ENCODE results near the gene STIM1.

Gene STIM1

GRCh38 chr11:4138497-4138896 lies 283.0 kb downstream of the STIM1 start:
- TF ChIP-seq, protein P1, sequence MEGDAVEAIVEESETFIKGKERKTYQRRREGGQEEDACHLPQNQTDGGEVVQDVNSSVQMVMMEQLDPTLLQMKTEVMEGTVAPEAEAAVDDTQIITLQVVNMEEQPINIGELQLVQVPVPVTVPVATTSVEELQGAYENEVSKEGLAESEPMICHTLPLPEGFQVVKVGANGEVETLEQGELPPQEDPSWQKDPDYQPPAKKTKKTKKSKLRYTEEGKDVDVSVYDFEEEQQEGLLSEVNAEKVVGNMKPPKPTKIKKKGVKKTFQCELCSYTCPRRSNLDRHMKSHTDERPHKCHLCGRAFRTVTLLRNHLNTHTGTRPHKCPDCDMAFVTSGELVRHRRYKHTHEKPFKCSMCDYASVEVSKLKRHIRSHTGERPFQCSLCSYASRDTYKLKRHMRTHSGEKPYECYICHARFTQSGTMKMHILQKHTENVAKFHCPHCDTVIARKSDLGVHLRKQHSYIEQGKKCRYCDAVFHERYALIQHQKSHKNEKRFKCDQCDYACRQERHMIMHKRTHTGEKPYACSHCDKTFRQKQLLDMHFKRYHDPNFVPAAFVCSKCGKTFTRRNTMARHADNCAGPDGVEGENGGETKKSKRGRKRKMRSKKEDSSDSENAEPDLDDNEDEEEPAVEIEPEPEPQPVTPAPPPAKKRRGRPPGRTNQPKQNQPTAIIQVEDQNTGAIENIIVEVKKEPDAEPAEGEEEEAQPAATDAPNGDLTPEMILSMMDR (IDR thresholded peaks at IDR 0.05; ENCODE audit: insufficient read depth, low read length, poor library complexity, severe bottlenecking): no peak
- no peak for DNase-seq (ENCODE audit: extremely low read depth, insufficient read length)
- Histone ChIP-seq H3K4me3 (replicated peaks; ENCODE audit: low read depth, low read length) (no peak overlapping the region), H3K36me3 (ENCODE audit: control insufficient read depth, insufficient read depth, low read length) (peaks cover 2% of the 10 kb centered on the region), H3K27me3 (replicated peaks; ENCODE audit: control insufficient read depth, insufficient read depth, low read length) (no peaks in the 10 kb centered on the region)

DNA sequence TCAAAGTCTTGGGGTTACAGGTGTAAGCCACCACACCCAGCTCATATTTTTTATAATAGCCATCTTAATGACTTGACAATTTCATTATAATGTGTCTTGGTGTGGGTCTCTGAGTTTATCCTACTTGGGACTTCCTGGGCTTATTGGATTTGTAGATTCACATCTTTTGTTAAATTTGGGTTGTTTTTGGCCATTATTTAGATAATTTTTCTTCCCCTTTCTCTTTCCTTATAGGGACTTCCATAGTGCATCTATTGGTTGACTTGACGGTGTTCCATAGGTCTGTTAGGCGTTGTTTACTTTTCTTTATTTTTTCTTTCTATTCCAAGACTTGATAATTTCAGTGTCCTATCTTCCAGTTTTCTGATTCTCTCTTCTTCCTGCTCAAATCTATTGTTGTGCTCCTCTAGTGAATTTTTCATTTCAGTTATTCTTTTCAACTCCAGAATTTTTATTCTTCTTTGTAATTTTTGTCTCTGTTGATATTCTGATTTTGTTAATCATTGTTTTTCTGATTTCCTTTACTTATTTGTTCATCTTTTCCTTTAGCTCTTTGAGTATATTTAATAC lies 284.7 kb downstream of the STIM1 start:
- Histone ChIP-seq H3K36me3 (ENCODE audit: control insufficient read depth, insufficient read depth, low read length) (peaks cover 1% of the 10 kb centered on the region), H3K27me3 (replicated peaks; ENCODE audit: control insufficient read depth, insufficient read depth, low read length) (no peaks in the 10 kb centered on the region), H3K4me3 (replicated peaks; ENCODE audit: low read depth, low read length) (no peak overlapping the region)
- DNase-seq (ENCODE audit: extremely low read depth, insufficient read length): no peak
- TF ChIP-seq, protein P1 (IDR thresholded peaks at IDR 0.05; ENCODE audit: insufficient read depth, low read length, poor library complexity, severe bottlenecking): no peak

Data from GM06990 (cell line).